ENCODE measurements around the gene TBC1D32.

DNA sequence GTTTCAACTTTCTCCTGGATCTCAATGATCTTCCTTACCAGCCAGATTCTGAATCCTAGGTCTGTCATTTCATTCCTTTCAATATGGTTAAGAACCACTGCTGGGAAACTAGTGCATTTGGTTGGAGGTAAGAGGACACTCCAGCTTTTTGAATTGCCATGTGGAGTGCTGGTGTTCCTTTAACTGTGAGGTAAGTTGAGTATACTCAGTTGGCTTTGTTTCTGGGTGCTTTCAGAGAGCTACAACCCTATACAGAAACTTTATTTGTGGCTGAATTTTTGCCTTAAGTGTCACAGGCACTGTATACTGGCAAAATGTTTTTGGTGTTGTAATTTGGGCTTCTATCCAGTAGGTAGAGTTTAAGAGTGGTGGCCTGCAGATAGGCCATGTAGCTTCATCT, 175.8 kb downstream of the TBC1D32 start:
- TF ChIP-seq CTCF (IDR thresholded peaks at IDR 0.05) (no peak), POLR2A (IDR thresholded peaks at IDR 0.05) (no peak)
